ENCODE data around the gene GRM7.

DNA sequence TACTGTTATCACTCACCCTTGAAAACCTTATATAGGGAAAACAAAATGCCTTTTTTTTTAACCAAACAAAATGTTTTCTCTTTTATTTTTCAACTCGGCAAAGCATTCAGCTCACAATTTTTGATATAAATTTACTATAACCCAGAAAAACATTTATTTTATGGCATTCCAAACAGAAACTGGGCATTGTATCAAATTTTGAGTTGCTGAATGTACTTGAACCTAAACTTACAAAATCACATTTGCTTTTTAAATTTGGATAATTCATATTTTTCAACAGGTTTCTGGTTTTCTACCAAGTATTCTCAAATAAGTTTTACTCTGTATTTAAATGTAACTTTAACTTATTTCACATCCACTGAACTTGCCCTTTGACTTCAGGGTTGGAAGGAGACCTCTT lies 405.6 kb downstream of the GRM7 start:
- TF ChIP-seq, protein P1, sequence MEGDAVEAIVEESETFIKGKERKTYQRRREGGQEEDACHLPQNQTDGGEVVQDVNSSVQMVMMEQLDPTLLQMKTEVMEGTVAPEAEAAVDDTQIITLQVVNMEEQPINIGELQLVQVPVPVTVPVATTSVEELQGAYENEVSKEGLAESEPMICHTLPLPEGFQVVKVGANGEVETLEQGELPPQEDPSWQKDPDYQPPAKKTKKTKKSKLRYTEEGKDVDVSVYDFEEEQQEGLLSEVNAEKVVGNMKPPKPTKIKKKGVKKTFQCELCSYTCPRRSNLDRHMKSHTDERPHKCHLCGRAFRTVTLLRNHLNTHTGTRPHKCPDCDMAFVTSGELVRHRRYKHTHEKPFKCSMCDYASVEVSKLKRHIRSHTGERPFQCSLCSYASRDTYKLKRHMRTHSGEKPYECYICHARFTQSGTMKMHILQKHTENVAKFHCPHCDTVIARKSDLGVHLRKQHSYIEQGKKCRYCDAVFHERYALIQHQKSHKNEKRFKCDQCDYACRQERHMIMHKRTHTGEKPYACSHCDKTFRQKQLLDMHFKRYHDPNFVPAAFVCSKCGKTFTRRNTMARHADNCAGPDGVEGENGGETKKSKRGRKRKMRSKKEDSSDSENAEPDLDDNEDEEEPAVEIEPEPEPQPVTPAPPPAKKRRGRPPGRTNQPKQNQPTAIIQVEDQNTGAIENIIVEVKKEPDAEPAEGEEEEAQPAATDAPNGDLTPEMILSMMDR (tag by site-specific recombination; IDR thresholded peaks at IDR 0.05) = no peak
- TF ChIP-seq KLF8 (tag by site-specific recombination; IDR thresholded peaks at IDR 0.05) (no peak), ZBTB10 (tag by site-specific recombination; IDR thresholded peaks at IDR 0.05) (no peak), ZNF223 (tag by site-specific recombination; IDR thresholded peaks at IDR 0.05) (no peak), ZBTB17 (tag by site-specific recombination; IDR thresholded peaks at IDR 0.05) (no peak), ZBTB8A (tag by site-specific recombination; IDR thresholded peaks at IDR 0.05) (no peak), ZNF560 (tag by site-specific recombination; IDR thresholded peaks at IDR 0.05; ENCODE audit: borderline replicate concordance) (no peak), SP2 (tag by site-specific recombination; IDR thresholded peaks at IDR 0.05) (no peak), ZNF530 (tag by site-specific recombination; IDR thresholded peaks at IDR 0.05; ENCODE audit: low read depth) (no peak), ZNF658 (tag by site-specific recombination; IDR thresholded peaks at IDR 0.05) (no peak), ZNF10 (tag by site-specific recombination; IDR thresholded peaks at IDR 0.05) (no peak), ZNF521 (tag by site-specific recombination; IDR thresholded peaks at IDR 0.05) (no peak), ZNF660 (tag by site-specific recombination; IDR thresholded peaks at IDR 0.05) (no peak)
- TF ChIP-seq, protein P2, sequence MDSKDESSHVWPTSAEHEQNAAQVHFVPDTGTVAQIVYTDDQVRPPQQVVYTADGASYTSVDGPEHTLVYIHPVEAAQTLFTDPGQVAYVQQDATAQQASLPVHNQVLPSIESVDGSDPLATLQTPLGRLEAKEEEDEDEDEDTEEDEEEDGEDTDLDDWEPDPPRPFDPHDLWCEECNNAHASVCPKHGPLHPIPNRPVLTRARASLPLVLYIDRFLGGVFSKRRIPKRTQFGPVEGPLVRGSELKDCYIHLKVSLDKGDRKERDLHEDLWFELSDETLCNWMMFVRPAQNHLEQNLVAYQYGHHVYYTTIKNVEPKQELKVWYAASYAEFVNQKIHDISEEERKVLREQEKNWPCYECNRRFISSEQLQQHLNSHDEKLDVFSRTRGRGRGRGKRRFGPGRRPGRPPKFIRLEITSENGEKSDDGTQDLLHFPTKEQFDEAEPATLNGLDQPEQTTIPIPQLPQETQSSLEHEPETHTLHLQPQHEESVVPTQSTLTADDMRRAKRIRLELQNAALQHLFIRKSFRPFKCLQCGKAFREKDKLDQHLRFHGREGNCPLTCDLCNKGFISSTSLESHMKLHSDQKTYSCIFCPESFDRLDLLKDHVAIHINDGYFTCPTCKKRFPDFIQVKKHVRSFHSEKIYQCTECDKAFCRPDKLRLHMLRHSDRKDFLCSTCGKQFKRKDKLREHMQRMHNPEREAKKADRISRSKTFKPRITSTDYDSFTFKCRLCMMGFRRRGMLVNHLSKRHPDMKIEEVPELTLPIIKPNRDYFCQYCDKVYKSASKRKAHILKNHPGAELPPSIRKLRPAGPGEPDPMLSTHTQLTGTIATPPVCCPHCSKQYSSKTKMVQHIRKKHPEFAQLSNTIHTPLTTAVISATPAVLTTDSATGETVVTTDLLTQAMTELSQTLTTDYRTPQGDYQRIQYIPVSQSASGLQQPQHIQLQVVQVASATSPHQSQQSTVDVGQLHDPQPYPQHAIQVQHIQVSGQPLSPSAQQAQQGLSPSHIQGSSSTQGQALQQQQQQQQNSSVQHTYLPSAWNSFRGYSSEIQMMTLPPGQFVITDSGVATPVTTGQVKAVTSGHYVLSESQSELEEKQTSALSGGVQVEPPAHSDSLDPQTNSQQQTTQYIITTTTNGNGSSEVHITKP (tag by site-specific recombination; IDR thresholded peaks at IDR 0.05) = no peak
